Measurements from ENCODE around the gene LRRC4C. TPM values are rescaled to one million over a fixed set of nuclear protein-coding genes. Genes with fewer than 3 reads are reported as not detected.

The LRRC4C gene
- total and polyA plus RNA-seq, 10 of the 15 experiments (the other 5 are each of a cell fraction or from before 2014, with no cell fraction given), result 1.5 TPM; not detected in 9

DNA sequence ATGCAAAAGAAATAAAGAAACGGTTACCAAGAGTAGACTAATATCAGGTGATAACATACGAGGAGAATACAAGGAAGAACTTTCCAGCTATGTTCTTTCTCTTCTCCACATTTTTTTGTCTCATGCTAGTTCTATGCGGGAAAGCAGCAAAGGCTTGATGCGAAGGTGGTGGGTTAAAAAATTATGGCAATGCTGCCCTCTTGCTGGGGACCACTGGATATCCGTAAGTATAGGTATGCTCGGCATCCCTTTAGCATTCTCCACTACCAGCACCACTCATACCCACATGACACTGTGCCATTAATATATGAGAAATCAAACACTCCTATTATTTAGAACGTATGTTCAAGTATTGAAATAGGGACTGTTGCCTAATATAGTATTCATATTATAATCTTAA is 776.4 kb downstream of the LRRC4C start:
- H3K9me3 ChIP-seq (replicated peaks; ENCODE audit: control insufficient read depth, insufficient read depth, low read length), result no peaks in the 10 kb centered on the region
- WGBS (ENCODE audit: insufficient coverage, insufficient replicate concordance, low lambda C conversion rate, missing lambda C conversion rate), result 33% methylated on average over 7 of the region's 7 CpGs
- H3K36me3 ChIP-seq (ENCODE audit: control insufficient read depth in 2 of 2, insufficient read depth in 2 of 2, low read length in 1 of 2), result no peaks in the 10 kb centered on the region
- no peak for DNase-seq (ENCODE audit: low read depth, low spot score)
- H3K79me2 ChIP-seq (ENCODE audit: control insufficient read depth, insufficient read depth, low read length), result no peaks in the 10 kb centered on the region
- H4K20me1 ChIP-seq (ENCODE audit: control insufficient read depth, insufficient read depth), result no peaks in the 10 kb centered on the region
- RAD21 ChIA-PET (ENCODE audit: unreplicated experiment), result no interaction called here
- intact Hi-C loops (cut with micrococcal nuclease; ENCODE audit: unreplicated experiment) (no loop called here), in situ Hi-C loops (cut with MboI) (no loop called here)
- H3K9ac ChIP-seq (ENCODE audit: control insufficient read depth, insufficient read depth, low read length), result no peak overlapping the region
- H3K27ac ChIP-seq (ENCODE audit: control insufficient read depth, insufficient read depth), result no peak overlapping the region
- no peaks in the 10 kb centered on the region for H3K27me3 ChIP-seq (replicated peaks in 1 of 2; ENCODE audit: control insufficient read depth in 2 of 2, insufficient read depth in 2 of 2, low read length in 1 of 2)
- BruUV-seq (replicated peaks), result no TSS peak
- SMC1A ChIA-PET (ENCODE audit: uncharacterized antibody, unreplicated experiment), result no interaction called here
- TF ChIP-seq SUPT20H (IDR thresholded peaks at IDR 0.05; ENCODE audit: borderline replicate concordance, control insufficient read depth, low read depth, low read length) (no peak), POLR2A (IDR thresholded peaks at IDR 0.05; ENCODE audit: low read depth, low read length) (no peak), BRCA1 (IDR thresholded peaks at IDR 0.05; ENCODE audit: low read depth, low read length) (no peak), NFYA (IDR thresholded peaks at IDR 0.05; ENCODE audit: borderline replicate concordance, low read depth, low read length) (no peak), HDAC2 (IDR thresholded peaks at IDR 0.05) (no peak)
- no peak overlapping the region for H3K4me3 ChIP-seq
- H3K4me2 ChIP-seq (ENCODE audit: control insufficient read depth, insufficient read depth), result no peak overlapping the region
- H3K4me1 ChIP-seq (ENCODE audit: control insufficient read depth, insufficient read depth, low read length), result no peaks in the 10 kb centered on the region
- CTCF ChIA-PET, result no interaction called here
- POLR2A ChIA-PET, result no interaction called here
- ATAC-seq, result no peak
- no peak for FAIRE-seq
- H2AFZ ChIP-seq (ENCODE audit: control insufficient read depth, low read depth, low read length), result no peak overlapping the region

DNA sequence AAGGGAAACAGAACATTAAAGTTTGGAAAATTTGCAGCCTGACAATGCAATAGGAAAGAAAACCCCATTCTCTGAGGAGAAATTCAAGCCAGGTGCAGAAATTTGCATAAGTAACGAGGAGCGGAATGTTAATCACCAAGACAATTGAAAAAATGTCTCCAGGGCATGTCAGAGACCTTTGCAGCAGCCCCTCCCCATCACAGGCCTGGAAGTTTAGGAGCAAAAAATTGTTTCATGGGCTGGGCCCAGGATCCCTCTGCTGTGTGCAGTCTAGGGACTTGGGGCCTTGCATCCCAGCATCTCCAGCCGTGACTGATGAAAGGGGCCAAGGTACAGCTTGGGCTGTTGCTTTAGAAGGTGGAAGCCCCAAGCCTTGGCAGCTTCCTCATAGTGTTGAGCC is 780.2 kb downstream of the LRRC4C start:
- ChIA-PET SMC1A (ENCODE audit: uncharacterized antibody, unreplicated experiment) (no interaction called here), CTCF (no interaction called here), POLR2A (no interaction called here), RAD21 (ENCODE audit: unreplicated experiment) (no interaction called here)
- Histone ChIP-seq H3K27me3 (replicated peaks in 1 of 2; ENCODE audit: control insufficient read depth in 2 of 2, insufficient read depth in 2 of 2, low read length in 1 of 2) (no peaks in the 10 kb centered on the region), H3K36me3 (ENCODE audit: control insufficient read depth in 2 of 2, insufficient read depth in 2 of 2, low read length in 1 of 2) (no peaks in the 10 kb centered on the region), H3K4me2 (ENCODE audit: control insufficient read depth, insufficient read depth) (no peak overlapping the region), H4K20me1 (ENCODE audit: control insufficient read depth, insufficient read depth) (no peaks in the 10 kb centered on the region), H3K79me2 (ENCODE audit: control insufficient read depth, insufficient read depth, low read length) (no peaks in the 10 kb centered on the region), H3K9me3 (replicated peaks; ENCODE audit: control insufficient read depth, insufficient read depth, low read length) (no peaks in the 10 kb centered on the region), H3K9ac (ENCODE audit: control insufficient read depth, insufficient read depth, low read length) (no peak overlapping the region), H3K4me1 (ENCODE audit: control insufficient read depth, insufficient read depth, low read length) (no peaks in the 10 kb centered on the region), H3K27ac (ENCODE audit: control insufficient read depth, insufficient read depth) (no peak overlapping the region), H3K4me3 (no peak overlapping the region), H2AFZ (ENCODE audit: control insufficient read depth, low read depth, low read length) (no peak overlapping the region)
- FAIRE-seq, result no peak
- intact Hi-C loops (cut with micrococcal nuclease; ENCODE audit: unreplicated experiment) (loop anchor here (10.0 kb wide), 1 partner anchor 56 kb away; no protein-coding TSS in a partner anchor), in situ Hi-C loops (cut with MboI) (no loop called here)
- ATAC-seq, result no peak
- DNase-seq (ENCODE audit: low read depth, low spot score), result no peak
- no TSS peak for BruUV-seq (replicated peaks)
- whole genome bisulfite sequencing (ENCODE audit: insufficient coverage, insufficient replicate concordance, low lambda C conversion rate, missing lambda C conversion rate), result 5% methylated on average over 3 of the region's 3 CpGs
- TF ChIP-seq GATAD2B (conservative IDR thresholded peaks at IDR 0.05; ENCODE audit: low read depth), result no peak
- no peak for TF ChIP-seq NFXL1 (IDR thresholded peaks at IDR 0.05; ENCODE audit: borderline replicate concordance)
- no peak for TF ChIP-seq E4F1 (IDR thresholded peaks at IDR 0.05; ENCODE audit: borderline replicate concordance, partially characterized antibody)
- no peak for TF ChIP-seq ZNF217 (IDR thresholded peaks at IDR 0.05)
- no peak for TF ChIP-seq PML (IDR thresholded peaks at IDR 0.05; ENCODE audit: low read length)
- TF ChIP-seq BMI1 (IDR thresholded peaks at IDR 0.05; ENCODE audit: borderline replicate concordance), result no peak
- TF ChIP-seq POLR2AphosphoS5 (IDR thresholded peaks at IDR 0.05; ENCODE audit: low read length), result no peak
- no peak for TF ChIP-seq PKNOX1 (IDR thresholded peaks at IDR 0.05)
